Upper lobe of left lung (tissue), 6 donors: ENCODE data around the gene ST3GAL3. TPM values are rescaled to one million over a fixed set of nuclear protein-coding genes. Genes with fewer than 3 reads are reported as not detected.
A peak's percentile ranks its signal among the peaks of the same experiment; 100 is the strongest.

ENCODE experiments used
- ATAC-seq, 2 donors: fragments of 200-7000 bp; cut with Tn5 transposase; one replicate each; pipeline ENCODE4 v1.9.1; 2022; ENCODE audit warnings: mild to moderate bottlenecking in 2 of 2, moderate library complexity in 2 of 2; ENCODE audit not compliant: low FRiP score in 2 of 2
- DNase-seq, 2 donors: peaks; one replicate each; pipeline ENCODE4 v3.0.0-alpha.2; 2019 to 2020
- H3K27ac ChIP-seq, 4 donors: fragments of 200-600 bp; sonication (generic); one replicate each; pipeline ENCODE4 v1.5.1; 2016 to 2019
- H3K27me3 ChIP-seq, 4 donors: fragments of 200-600 bp; sonication (generic); one replicate each; pipeline ENCODE4 v1.5.1; 2017 to 2019
- H3K36me3 ChIP-seq, 4 donors: fragments of 200-600 bp; sonication (generic); one replicate each; pipeline ENCODE4 v1.5.1; 2016 to 2019
- H3K4me1 ChIP-seq, 4 donors: fragments of 200-600 bp; sonication (generic); one replicate each; pipeline ENCODE4 v1.5.1; 2018 to 2019
- H3K4me3 ChIP-seq, 4 donors: fragments of 200-600 bp; sonication (generic); one replicate each; pipeline ENCODE4 v1.5.1; 2017 to 2019; ENCODE audit warnings: mild to moderate bottlenecking in 2 of 4, moderate library complexity in 1 of 4
- H3K9me3 ChIP-seq, 4 donors: fragments of 200-600 bp; sonication (generic); one replicate each; pipeline ENCODE4 v1.5.1; 2018 to 2019
- EP300 ChIP-seq, 4 donors: sonication (generic); formaldehyde crosslinking; IDR thresholded peaks; one replicate each; pipeline ENCODE4 v1.5.1; 2017; ENCODE audit warnings: antibody characterized with exemption in 4 of 4, control low read depth in 2 of 4
- POLR2A ChIP-seq, 4 donors: fragments of 450-650 bp; IDR thresholded peaks; one replicate each; pipeline ENCODE4 v1.5.1; 2016 to 2017; ENCODE audit warnings: antibody characterized with exemption in 4 of 4, mild to moderate bottlenecking in 2 of 4
- POLR2AphosphoS5 ChIP-seq, 2 donors: sonication (generic); formaldehyde crosslinking; IDR thresholded peaks; one replicate each; pipeline ENCODE4 v1.5.1; 2017; ENCODE audit warnings: antibody characterized with exemption in 2 of 2
- WGBS, 2 donors: methylation state at CpG; one replicate each; pipeline ENCODE4 v1.1.5; 2017 to 2018; 5-methylcytosine and 5-hydroxymethylcytosine counted together
- total RNA-seq, 6 donors: library from RNA; depleted of rRNA in 4 of 6; stranded (reverse); fragments of >200 nt in 4 of 6; gene quantifications; one replicate each; pipeline versions ENCODE4 v1.1.0 to v1.2.1, GENCODE V29; 2016 to 2021
- TF ChIP-seq, protein P1 (sequence below), 6 experiments: fragments of 450-650 bp in 4 of 6; fragments of 200-600 bp in 2 of 6; sonication (generic) in 2 of 6; IDR thresholded peaks; one replicate each; pipeline ENCODE4 v1.5.1; 2016 to 2019; ENCODE audit warnings: antibody characterized with exemption in 6 of 6
- donor health status: DM: no; HTN: no; CAD: no; lungs with moderate emphysema.
- donor health status: DM: no; HTN: yes; CAD: no; lungs with severe emphysema.

The ST3GAL3 gene
- total RNA-seq, 6 donors from 2014 or later = 14.4 to 46.1 (median 19.2) TPM

DNA sequence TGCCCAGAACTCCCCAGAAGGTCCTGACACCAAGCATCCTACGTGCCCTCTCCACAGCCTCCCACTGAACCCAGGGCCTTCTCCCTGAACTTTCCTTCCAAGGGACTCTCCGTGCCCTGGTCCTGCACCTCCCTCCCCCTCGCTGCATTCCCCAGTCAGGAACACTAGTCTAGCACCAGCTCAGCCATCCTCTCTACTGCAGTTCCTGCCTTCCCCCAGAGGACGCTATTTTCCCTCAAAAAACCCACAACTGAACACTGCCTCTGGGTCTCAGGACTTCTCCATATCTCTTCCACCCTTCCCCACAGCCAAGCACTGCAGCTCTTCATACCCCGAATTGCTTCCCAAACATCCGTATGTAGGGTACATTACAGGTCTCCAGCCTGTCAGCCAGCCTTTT, 213.7 kb downstream of the ST3GAL3 start:
- no peaks in the 10 kb centered on the region for H3K27me3 ChIP-seq
- TF ChIP-seq POLR2AphosphoS5 (IDR thresholded peaks at IDR 0.05) (no peak), POLR2A (IDR thresholded peaks at IDR 0.05) (no peak), EP300 (IDR thresholded peaks at IDR 0.05) (no peak)
- TF ChIP-seq, protein P1, sequence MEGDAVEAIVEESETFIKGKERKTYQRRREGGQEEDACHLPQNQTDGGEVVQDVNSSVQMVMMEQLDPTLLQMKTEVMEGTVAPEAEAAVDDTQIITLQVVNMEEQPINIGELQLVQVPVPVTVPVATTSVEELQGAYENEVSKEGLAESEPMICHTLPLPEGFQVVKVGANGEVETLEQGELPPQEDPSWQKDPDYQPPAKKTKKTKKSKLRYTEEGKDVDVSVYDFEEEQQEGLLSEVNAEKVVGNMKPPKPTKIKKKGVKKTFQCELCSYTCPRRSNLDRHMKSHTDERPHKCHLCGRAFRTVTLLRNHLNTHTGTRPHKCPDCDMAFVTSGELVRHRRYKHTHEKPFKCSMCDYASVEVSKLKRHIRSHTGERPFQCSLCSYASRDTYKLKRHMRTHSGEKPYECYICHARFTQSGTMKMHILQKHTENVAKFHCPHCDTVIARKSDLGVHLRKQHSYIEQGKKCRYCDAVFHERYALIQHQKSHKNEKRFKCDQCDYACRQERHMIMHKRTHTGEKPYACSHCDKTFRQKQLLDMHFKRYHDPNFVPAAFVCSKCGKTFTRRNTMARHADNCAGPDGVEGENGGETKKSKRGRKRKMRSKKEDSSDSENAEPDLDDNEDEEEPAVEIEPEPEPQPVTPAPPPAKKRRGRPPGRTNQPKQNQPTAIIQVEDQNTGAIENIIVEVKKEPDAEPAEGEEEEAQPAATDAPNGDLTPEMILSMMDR (IDR thresholded peaks at IDR 0.05) = no peak
- ATAC-seq (no peak), DNase-seq (no peak)
- no peaks in the 10 kb centered on the region for H3K4me1 ChIP-seq
- H3K36me3 ChIP-seq = peaks cover 0 to 10% (median 2%) of the 10 kb centered on the region in 4 donors
- no peaks in the 10 kb centered on the region for H3K9me3 ChIP-seq
- no peak overlapping the region for H3K4me3 ChIP-seq
- no peak overlapping the region for H3K27ac ChIP-seq
- WGBS, 2 donors = 96% methylated on average over 6 of the region's 6 CpGs

DNA sequence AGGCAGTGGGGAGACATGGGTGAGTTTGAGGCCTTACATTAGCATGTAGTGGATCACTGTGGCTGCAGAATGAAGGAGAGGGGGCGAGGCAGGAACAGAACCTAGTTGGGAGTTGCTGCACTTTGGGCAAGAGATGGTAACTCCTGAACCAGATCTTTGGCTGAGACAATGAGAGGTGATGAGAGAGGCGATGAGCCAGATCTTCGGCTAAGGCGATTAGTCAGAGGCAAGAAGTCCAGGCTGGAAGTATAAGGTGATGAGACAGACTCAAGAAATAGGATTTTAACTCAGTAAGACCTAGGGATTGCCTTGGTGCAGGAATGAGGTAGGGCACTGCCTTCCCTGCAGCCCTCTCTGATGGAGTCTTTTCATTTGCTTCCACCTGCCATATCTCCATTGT, 217.2 kb downstream of the ST3GAL3 start:
- Histone ChIP-seq H3K4me1 (no peaks in the 10 kb centered on the region), H3K36me3 (peaks cover 0 to 12% (median 2%) of the 10 kb centered on the region in 4 donors), H3K4me3 (no peak overlapping the region), H3K27me3 (no peaks in the 10 kb centered on the region), H3K9me3 (no peaks in the 10 kb centered on the region), H3K27ac (no peak overlapping the region)
- no peak for ATAC-seq
- DNase-seq = no peak
- 73 to 82% methylated on average over 4 of the region's 4 CpGs for WGBS, 2 donors
- no peak for TF ChIP-seq POLR2AphosphoS5 (IDR thresholded peaks at IDR 0.05)
- no peak for TF ChIP-seq POLR2A (IDR thresholded peaks at IDR 0.05)
- no peak for TF ChIP-seq EP300 (IDR thresholded peaks at IDR 0.05)
- TF ChIP-seq, protein P1 (IDR thresholded peaks at IDR 0.05) = no peak

GRCh38 chr1:43925846-43926245, 218.5 kb downstream of the ST3GAL3 start:
- no peak overlapping the region for H3K4me3 ChIP-seq
- 91% methylated on average over 9 of the region's 9 CpGs for WGBS, 2 donors
- no peak for TF ChIP-seq POLR2AphosphoS5 (IDR thresholded peaks at IDR 0.05)
- TF ChIP-seq, protein P1 (IDR thresholded peaks at IDR 0.05) = no peak
- TF ChIP-seq EP300 (IDR thresholded peaks at IDR 0.05) = no peak
- no peak for TF ChIP-seq POLR2A (IDR thresholded peaks at IDR 0.05)
- H3K27me3 ChIP-seq = no peaks in the 10 kb centered on the region
- H3K27ac ChIP-seq = no peak overlapping the region
- H3K36me3 ChIP-seq = peaks cover 0 to 19% (median 2%) of the 10 kb centered on the region in 4 donors
- no peaks in the 10 kb centered on the region for H3K4me1 ChIP-seq
- no peaks in the 10 kb centered on the region for H3K9me3 ChIP-seq
- ATAC-seq = no peak
- DNase-seq = no peak

DNA sequence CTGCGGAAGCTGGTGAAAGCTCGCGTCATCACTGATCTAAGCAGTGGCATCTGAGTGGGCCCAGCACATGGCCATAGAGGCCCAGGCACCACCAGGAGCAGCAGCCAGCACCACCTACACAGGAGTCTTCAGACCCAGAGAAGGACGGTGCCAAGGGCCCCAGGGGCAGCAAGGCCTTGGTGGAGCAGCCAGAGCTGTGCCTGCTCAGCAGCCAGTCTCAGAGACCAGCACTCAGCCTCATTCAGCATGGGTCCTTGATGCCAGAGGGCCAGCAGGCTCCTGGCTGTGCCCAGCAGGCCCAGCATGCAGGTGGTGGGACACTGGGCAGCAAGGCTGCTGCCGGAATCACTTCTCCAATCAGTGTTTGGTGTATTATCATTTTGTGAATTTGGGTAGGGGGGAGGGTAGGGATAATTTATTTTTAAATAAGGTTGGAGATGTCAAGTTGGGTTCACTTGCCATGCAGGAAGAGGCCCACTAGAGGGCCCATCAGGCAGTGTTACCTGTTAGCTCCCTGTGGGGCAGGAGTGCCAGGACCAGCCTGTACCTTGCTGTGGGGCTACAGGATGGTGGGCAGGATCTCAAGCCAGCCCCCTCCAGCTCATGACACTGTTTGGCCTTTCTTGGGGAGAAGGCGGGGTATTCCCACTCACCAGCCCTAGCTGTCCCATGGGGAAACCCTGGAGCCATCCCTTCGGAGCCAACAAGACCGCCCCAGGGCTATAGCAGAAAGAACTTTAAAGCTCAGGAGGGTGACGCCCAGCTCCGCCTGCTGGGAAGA, 223.0 kb downstream of the ST3GAL3 start:
- Histone ChIP-seq H3K4me3 (no peak overlapping the region), H3K4me1 (peaks cover 8 to 16% (median 13%) of the 10 kb centered on the region in 4 donors), H3K27ac (no peak overlapping the region), H3K36me3 (peaks cover 0 to 14% (median 2%) of the 10 kb centered on the region in 4 donors), H3K27me3 (peaks cover 0 to 10% (median 4%) of the 10 kb centered on the region in 4 donors), H3K9me3 (no peaks in the 10 kb centered on the region)
- peak in 1 of 2 donors; percentile 54 for DNase-seq
- TF ChIP-seq POLR2A (IDR thresholded peaks at IDR 0.05) = no peak
- TF ChIP-seq, protein P1 (IDR thresholded peaks at IDR 0.05) = peak in 2 of 6 experiments; percentile 14 to 34
- no peak for ATAC-seq
- WGBS, 2 donors = 96 to 100% methylated on average over 4 to 9 of the region's 10 CpGs

DNA sequence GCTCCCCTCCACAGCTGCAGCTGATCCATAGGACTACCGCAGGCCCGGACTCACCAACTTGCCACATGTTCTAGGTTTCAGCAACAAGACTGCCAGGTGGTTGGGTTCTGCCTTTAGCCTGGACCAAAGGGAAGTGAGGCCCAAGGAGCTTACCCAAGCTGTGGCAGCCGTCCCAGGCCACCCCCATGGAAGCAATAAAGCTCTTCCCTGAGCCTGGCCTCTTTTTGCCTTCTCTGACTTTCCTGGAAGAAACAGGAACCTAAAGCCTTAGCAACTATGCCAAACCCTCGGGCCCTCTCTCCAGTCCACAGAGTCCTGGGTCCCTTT, 223.6 kb downstream of the ST3GAL3 start:
- DNase-seq = no peak
- H3K27ac ChIP-seq = no peak overlapping the region
- peaks cover 10 to 20% (median 16%) of the 10 kb centered on the region in 4 donors for H3K4me1 ChIP-seq
- H3K36me3 ChIP-seq = peaks cover 0 to 10% (median 0%) of the 10 kb centered on the region in 4 donors
- ATAC-seq = no peak
- no peaks in the 10 kb centered on the region for H3K9me3 ChIP-seq
- H3K4me3 ChIP-seq = no peak overlapping the region
- WGBS, 2 donors = 69 to 94% methylated on average over 3 to 4 of the region's 4 CpGs
- H3K27me3 ChIP-seq = peaks cover 0 to 10% (median 5%) of the 10 kb centered on the region in 4 donors
- TF ChIP-seq, protein P1 (IDR thresholded peaks at IDR 0.05) = no peak
- TF ChIP-seq POLR2AphosphoS5 (IDR thresholded peaks at IDR 0.05) = no peak
